Activated CD8-positive, alpha-beta memory T cell treated with anti-CD3 and anti-CD28 coated beads, Interleukin-2, amount 50 U/mL, for 24 hours (primary cell): ENCODE data around the gene PLXNA4.

Source experiments
- DNase-seq: peaks from one replicate; pipeline ENCODE4 v3.0.0-alpha.2; 2020; ENCODE audit errors: extremely low read depth

Gene PLXNA4

GRCh38 chr7:132565441-132565840 lies 10.8 kb downstream of the PLXNA4 start:
- no peak for DNase-seq

- no peak for DNase-seq
Measured at GRCh38 chr7:132564849-132565248, 11.4 kb downstream of the PLXNA4 start.

DNA sequence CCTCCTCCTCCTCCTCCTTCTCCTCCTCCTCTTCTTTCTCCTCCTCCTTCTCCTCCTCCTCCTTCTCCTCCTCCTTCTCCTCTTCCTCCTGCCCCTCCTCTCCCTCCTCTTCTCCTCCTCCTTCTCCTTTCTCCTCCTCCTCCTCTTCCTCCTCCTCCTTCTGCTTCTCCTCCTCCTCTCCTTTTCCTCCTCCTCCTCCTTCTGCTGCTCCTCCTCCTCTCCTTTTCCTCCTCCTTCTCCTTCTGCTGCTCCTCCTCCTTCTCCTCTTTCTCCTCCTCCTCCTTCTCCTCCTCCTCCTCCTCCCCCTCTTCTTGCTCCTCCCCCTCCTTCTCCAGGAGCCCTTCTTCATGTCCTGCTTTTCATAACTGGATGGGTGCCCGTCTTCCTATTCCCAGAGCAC lies 12.2 kb downstream of the PLXNA4 start:
- no peak for DNase-seq

- no peak for DNase-seq
Measured at GRCh38 chr7:132562690-132563089, 13.6 kb downstream of the PLXNA4 start.

- no peak for DNase-seq
Measured at GRCh38 chr7:132561763-132562162, 14.5 kb downstream of the PLXNA4 start.

DNA sequence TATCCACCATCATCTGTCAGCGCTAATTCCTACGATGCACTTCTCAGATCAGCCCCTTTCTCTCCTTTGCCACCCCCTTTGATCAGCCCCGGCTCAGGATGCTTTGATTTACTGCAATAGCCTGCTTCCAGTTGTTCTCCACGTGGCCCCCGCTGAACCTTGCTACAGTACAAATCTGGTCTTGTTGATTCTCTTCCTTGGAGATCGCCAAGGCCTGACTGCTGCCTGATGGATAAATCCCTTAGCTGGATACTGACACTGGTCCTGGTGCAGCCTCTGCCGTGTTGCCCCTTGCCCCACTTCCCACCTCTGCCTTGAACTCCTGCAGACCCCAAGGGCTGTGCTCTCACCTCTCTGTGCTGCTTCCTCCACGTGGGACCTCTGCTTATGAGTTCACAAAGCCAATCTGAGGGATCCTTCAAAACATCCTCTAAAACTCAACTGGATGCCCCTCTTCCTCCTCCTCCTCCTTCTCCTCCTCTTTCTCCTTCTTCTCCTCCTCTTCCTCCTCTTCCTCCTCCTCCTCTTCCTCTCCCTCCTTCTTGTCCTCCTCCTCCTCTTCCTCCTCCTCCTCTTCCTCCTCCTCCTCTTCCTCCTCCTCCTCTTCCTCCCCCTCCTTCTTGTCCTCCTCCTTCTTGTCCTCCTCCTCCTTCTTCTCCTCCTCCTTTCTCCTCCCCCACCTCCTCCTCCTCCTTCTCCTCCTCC lies 15.3 kb downstream of the PLXNA4 start:
- DNase-seq: no peak

- DNase-seq: no peak
Measured at GRCh38 chr7:132560105-132560504, 16.2 kb downstream of the PLXNA4 start.

GRCh38 chr7:132558815-132559214 lies 17.5 kb downstream of the PLXNA4 start:
- DNase-seq: no peak

GRCh38 chr7:132557489-132558044 lies 18.7 kb downstream of the PLXNA4 start:
- no peak for DNase-seq

GRCh38 chr7:132554446-132554845 lies 21.8 kb downstream of the PLXNA4 start:
- DNase-seq: no peak

DNA sequence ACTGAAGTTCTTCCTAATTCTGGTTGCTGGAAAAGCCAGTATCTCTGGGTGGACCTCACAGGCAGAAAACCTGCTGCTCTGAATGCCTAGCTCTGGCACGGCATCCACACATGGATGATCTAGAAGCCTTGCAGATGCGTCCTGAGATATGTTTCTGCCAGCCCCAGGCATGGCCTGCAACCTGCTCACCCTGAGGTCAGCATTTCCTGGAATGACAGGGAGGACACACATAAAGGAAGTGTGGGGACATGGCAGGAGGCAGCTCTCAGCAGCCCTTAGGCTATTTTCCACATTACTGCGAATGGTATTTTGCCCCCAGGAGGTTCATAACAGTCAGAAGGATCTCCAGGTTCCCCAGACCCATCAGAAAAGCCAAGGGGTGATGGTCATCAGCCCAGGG lies 23.2 kb downstream of the PLXNA4 start:
- DNase-seq: no peak

DNA sequence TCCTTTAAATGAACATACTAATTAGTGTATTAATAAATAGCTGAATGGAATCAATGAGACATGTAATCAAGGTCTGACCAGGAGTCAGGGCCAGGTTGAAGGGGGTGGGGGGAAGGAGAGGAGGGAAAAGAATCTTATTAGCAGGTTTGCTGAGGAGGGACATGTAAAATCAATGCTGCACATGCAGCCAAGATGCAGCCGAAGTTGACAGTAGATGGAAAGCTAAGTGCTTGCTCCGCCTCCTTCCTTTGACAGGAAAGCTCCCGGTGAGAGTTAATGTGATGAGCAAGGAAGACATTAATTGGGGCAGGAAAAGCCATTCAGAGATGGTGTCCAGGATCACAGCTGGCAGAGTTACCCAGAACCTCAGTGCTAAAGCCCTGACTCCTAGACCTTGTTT lies 24.4 kb downstream of the PLXNA4 start:
- DNase-seq: no peak

- DNase-seq: no peak
Measured at GRCh38 chr7:132551439-132551838, 24.8 kb downstream of the PLXNA4 start.

DNA sequence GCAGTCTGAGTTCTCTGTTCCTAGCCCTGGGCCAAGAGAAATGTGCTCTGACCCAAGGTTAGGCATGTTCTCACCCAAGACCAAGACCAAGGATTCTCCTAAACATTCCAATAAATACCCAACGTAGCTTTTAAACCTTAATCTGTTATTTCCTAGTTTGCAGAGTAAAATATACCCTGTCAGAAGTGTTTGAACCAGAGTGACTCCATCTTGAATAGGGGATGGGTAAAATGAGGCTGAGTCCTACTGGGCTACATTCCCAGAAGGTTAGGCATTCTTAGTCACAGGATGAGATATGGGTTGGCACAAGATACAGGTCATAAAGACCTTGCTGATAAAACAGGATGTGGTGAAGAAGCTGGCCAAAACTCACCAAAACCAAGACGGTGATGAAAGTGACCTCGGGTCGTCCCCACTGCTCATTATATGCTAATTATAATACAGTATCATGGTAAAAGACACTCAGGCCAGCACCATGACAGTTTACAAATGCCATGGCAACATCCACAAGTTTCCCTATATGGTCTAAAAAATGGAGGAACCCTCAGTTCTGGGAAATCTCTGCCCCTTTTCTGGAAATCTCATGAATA lies 27.7 kb downstream of the PLXNA4 start:
- DNase-seq: no peak

DNA sequence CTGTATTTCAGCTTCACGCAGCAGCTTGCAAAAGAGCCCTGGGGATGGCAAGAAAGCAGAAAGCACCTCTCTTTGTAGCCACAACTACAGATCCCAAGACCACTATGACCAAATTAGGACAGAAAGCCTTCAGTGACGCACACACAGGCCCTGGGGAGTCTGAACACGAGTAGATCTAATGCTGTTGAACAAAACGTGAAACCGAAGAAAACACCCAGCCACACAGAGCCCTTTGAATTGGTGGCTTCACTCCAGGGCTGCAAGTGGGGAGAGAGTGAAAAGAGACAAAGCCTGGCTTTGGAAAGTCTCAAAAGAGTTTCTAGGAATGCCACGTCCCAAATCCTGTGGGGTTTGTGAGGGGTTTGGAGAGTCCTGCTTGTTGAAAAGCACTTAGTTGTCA lies 28.4 kb downstream of the PLXNA4 start:
- DNase-seq: no peak

DNA sequence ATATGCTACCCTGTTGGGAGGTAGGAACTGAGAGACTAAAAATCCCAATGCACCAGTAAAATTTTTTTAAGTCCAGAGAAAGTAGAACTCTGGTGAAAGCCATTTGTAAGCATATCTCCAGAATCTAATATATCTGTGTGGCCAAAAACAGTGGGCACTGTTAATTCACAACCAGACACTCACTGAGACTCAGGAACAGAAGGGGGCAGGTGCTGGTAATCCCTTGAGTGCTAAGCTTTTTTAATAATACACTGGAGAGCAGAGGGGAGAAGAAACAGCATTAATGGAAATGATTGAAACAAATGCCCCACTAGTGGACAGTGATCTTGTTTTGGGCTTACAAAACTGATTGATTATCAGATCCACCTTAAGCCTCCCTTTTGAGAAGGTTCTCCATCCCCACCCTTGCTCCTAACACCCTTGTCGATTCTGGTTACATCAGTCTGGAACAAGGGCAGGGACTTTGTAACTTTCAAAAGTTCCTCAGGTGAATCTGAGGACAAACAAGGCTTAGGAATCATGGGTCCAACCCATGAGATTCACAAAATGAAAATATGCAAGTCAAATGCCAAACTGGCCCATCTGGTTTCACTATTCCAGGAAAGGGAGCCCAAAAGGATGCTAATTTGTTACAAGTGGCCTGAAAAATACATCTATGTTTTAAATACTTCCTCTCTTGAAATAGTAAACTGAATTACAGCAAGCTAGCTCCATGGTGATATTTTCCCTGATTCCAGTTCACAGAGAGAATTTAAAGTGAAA lies 29.7 kb downstream of the PLXNA4 start:
- DNase-seq: no peak

DNA sequence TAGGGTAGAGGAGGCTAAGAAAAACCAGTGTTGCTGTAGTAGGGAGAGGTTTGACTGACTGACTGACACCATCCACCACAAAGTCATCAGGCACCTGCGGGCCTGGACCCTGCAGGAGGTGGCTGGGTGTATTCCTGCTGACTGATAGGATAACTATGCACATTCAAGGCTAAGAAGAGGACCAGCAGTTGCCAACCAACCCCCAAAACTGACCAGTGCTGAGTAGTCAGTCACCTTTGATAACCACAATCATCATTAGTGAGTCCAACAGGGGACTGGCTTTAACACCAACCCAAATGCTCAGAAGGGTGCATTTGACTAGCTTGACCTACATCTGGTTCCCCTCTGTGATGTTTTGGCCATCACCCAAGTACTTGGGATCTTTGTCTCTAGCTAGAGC lies 30.5 kb downstream of the PLXNA4 start:
- no peak for DNase-seq

GRCh38 chr7:132544999-132545398 lies 31.3 kb downstream of the PLXNA4 start:
- no peak for DNase-seq

DNA sequence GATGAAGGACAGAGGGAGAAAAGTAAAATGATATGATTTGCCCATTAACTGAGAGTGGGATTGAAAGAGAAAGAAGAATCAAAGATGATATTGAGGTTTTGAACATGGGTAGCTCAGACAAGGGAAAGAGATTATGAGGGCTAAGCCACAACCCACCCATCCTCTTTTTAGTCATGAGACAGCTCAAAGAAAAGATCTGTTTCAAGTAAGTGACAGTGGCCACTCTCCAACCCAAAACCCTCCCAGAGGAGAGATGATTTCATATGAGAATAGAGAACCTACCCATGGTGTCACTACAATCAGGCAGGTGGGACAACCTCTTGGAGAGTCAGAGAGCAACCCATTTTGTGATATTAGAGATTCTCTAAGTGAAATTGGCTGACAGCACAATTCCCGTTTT lies 32.2 kb downstream of the PLXNA4 start:
- DNase-seq: no peak

DNA sequence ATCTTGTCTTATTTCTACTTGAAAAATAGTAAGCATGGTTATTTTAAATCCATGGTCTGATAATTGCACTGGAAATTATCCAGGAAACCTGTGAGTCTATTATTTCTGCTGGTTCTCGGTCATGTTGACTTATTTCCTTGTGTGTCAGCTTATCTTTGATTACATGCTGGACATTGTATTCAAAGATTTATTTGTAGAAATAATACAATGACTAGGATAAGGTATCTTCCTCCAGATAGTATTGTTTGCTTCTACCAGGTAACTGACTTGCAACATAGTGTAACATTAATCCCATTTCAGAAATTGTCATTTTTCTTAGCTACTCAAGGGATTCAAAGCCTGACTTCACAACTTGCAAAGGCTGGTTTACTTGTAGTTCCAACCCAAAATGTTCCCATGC lies 33.4 kb downstream of the PLXNA4 start:
- no peak for DNase-seq

- no peak for DNase-seq
Measured at GRCh38 chr7:132541656-132542055, 34.6 kb downstream of the PLXNA4 start.

- no peak for DNase-seq
Measured at GRCh38 chr7:132537456-132538145, 38.7 kb downstream of the PLXNA4 start.
